Stimulated activated CD4-positive, alpha-beta T cell treated with anti-CD3 and anti-CD28 coated beads, TNF-alpha, amount 100 ng/mL, for 48 hours (primary cell): ENCODE measurements around the gene C21orf91.

Experiments
- DNase-seq, 3 donors: peaks; one replicate each; pipeline ENCODE4 v3.0.0-alpha.2; 2020; ENCODE audit warnings: low read depth in 3 of 3

The C21orf91 gene

DNA sequence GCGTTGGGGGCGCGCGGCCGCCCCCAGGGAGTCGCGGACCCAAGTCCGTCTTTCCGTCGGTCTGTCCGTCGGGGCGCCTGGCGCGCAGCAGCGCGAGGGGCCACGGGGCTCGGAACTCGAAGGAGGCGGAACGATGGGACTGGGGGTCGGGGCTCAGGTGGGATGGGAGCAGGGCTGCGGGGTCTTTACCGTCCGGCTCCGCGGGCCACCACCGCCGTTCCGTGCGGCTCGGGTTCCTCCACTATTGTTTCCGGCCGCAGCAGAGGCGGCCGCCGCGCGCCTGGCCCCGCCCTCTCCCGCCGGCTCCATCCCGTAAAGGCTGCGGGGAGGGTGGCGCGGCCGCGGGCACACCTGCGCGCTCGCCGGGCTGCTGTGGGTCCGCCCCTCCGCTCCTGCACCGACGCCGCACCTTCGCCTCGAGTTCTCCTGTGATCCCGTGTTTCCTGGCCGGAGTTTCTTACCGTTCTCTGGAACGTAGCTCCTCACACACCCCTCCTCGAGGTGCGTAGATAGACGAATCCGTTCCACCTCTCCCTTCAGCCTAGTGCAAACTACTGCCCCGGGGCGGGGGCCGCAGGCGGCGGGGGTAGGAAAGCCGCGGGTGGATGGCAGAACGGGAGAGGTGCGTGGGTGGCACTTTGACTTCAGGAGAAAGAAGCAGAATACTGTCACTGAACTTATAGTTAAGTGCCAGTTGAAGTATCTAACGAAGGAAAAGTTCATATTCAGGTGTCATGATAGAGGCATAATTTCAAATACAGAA lies at the start of gene C21orf91:
TSS of gene C21orf91 (minus strand) at position 243 of the 763 bp plus-strand sequence. CDS start 1,038 bp downstream, outside the sequence.
- peak; percentile 69 to 80 (median 80) for DNase-seq

DNA sequence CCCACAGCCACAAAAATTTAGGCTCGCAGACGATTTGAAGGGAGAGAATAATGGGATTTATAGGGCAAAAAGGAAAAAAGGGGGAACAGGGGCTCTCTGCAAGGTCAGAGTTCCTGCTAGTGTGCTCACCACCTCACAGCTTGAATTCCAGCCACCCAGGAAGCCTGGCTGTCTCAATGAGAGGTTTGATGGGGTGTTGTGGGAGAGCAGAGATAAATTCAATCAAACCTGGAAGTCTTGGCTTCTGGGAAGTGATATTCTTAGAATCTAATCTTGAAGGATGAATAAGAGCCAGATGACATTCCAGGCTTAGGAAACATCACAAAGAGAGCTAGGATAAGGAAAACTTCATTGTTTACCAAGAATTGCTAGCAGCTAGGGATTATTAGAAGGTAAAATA lies 47.4 kb upstream of the C21orf91 start:
- no peak for DNase-seq

DNA sequence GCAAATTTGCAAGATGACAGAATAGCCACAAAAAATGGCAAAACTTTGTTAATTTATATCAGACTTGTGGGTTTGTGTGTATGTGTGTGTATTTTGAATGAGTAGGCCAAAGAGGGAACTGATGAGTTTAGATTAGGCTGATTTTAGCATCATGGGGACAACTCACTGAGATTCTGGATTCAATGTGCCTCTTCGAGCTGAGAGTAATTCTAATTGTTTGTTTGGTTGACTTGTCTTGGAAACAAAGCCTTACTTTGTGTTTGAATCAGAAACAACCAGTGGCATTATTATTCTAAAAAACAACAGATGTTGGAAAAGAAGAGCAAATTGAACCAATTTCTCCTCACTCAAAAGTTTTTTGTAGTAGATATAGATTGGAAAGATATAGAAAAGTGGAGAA lies 40.5 kb upstream of the C21orf91 start:
- DNase-seq = no peak

DNA sequence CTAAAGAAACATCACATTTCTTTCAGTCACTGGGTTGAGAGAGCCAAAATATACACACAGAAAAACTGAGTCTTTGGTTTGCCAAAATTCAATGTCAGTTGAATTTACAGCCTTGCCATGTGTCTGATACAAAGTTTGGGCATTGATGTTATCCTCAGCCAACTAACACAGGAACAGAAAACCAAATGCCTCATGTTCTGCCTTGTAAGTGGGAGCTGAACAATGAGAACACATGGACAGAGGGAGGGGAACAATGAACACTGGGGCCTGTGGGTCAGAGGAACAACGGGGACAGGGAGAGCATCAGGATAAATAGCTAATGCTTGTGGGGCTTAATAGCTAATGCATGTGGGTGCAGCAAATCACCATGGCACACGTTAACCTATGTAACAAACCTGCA lies 39.6 kb upstream of the C21orf91 start:
- DNase-seq = no peak

DNA sequence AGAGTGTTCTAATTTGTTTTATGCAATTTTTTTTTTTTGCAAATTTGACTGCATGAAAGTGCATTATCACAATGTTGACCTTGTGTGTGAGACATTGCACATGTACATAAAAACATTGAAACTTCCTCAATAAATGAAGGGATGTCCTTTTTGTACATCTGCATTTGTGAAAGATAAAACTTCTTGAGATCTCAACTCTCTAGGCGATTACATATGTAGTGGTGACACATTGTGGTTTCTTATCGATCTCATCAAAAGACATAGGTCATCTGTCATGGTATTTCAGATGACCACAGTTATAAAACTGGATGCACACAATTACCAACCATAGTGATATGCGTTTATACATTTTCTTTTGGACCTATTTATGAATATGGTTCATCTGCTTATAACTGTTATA lies 35.6 kb upstream of the C21orf91 start:
- no peak for DNase-seq

DNA sequence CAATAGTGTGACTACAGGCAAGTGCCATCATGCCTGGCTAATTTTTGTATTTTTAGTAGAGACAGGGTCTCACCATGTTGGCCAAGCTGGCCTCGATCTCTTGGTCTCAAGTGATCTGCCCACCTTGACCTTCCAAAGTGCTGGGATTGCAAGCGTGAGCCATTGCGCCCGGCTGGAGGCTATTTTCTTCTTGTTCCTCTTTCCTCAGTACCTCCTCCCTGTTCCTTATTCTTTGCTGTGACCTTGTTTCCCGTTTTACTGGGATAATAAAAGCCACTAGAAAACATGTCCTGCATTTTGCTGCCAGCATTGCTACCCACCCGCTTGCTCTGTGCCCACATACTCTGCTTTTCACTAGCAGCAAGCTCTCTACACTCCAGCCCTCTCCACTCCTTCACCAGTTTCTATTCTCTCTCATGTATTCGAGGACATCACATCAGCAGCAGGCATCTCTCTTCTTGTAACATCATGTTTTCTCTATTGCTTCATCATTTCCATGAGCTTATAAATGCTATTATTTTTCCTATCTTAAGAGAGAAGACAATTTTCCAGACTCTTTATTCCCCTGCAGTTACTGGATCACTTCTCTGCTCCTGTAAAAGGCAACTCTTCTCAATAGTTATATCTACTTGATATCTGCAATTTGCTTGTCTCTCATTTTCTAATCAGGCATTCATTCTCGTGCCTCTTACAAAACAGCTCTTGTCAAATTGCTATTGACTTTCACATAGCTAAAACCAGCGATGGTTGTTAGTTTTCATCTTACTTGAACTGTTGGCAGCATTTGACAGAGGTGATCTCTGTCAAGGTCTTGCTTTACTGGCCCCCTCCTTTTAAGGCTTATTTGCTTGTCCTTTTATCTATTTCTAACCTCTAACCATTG lies 34.5 kb upstream of the C21orf91 start:
- no peak for DNase-seq

DNA sequence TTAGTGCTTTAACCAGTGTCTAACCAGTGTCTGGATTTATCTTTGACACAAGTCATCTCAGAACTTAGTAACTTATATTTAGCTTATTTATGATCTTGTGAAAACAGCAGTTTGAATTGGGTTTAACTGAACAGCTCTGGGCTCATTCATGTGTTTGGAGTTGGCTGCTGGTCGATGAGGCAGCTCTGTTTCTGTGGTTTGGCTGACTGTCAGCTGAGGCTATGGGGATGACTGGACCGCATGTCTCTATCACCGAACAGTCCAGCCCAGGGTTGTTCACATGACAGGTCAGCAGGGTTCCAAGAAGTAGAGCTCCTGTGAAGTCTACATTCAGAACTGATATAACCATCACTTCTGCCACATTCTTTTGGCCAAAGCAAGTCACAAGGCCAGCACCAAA lies 29.1 kb upstream of the C21orf91 start:
- DNase-seq = no peak

DNA sequence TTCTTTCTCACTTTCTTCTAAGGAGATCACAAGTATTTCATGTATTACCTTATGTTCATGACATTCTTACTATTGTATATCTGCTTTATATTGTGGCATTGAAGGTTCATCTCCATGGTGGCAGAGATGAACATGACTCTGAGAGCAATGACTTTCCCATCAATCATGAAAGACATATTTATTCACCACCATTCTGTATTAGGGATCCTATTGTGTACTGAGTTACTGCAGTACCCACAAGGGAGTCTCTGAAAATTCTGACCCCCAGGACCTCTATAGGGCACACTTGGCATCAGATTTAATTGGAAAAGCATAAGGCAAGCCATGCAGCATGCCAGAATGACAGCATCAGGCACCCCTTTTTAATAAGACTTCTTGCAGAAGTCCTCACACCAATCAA lies 21.9 kb upstream of the C21orf91 start:
- DNase-seq = no peak

DNA sequence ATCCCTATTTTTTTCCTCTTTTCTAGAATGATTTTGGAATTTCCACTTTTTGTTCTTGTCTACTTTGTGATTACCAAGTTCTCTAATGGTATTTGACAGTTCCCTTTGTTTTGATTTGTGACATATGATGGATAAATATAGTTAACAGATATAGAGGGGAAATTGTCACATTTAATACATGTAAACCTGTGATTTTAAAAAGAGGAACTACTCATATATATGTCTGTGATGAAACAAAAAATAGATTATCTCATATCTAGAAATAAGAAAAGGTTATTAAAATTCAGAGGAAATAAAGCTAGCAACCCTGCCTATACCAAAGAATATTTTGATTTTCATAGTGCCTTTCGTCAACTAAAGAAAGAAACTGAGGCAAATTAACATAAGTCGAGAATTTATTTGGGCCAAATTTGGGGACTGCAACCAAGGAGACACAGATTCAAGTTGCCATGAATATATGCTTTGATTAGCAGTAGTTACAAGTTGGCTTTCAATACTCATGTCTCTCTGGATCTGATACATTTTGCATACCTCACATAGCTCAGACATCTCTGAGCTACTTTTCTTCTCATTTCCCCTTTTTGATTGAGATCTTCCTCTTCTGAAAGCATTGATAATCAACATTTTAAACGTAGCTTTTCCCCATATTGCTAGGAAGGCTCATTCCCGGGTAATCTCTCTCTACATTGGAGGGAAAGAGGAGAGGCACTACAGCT lies 15.6 kb upstream of the C21orf91 start:
- DNase-seq = no peak

DNA sequence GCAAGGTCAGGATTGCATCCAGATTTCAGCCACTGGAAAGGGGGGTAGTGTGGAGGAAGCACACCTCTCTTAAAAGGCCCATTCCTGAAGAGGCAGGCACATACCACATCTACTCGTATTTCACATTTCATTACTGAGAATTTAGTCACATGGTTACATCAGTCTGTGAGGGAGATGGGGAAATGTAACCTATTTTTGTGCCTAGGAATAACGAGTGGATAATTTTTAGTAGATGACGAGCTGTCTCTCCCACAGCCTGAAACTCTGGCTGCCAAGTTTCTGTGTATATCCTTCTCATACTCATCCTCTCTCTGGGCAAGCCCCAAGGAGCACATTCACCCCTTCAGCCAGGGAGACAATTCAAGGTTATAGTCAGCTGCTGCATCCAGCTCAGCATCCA lies 10.3 kb upstream of the C21orf91 start:
- DNase-seq = no peak

DNA sequence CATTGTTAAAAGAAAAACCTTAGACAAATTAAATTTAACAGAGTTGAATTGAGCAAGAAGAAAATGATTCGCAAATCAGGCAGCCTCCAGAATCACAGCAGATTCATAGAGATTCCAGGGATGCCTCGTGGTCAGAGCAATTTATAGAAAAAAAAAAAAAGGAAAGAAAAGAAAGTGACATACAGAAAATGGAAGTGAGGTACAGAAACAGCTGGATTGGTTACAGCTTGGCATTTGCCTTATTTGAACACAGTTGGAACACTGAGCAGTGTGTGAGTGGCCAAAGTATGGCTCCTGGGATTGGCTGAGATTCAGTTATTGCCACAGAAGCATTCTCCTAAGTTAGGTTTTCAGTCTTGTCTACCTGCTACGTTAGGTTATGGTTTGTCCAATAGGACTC lies 9.1 kb upstream of the C21orf91 start:
- no peak for DNase-seq

DNA sequence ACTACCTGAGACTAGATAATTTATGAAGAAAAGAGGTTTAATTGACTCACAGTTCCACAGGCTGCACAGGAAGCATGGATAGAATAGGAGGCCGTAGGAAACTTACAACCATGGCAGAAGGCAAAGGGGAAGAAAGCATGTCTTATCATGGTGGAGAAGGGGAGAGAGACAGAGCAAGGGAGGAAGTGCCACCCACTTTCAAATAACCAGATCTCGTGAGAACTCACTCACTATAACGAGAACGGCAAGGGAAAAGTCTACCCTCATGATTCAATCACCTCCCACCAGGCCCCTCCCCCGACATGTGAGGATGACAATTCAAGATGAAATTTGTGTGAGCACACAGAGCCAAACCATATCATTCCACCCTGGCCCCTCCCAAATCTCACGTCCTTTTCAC lies 4.7 kb upstream of the C21orf91 start:
- no peak for DNase-seq

DNA sequence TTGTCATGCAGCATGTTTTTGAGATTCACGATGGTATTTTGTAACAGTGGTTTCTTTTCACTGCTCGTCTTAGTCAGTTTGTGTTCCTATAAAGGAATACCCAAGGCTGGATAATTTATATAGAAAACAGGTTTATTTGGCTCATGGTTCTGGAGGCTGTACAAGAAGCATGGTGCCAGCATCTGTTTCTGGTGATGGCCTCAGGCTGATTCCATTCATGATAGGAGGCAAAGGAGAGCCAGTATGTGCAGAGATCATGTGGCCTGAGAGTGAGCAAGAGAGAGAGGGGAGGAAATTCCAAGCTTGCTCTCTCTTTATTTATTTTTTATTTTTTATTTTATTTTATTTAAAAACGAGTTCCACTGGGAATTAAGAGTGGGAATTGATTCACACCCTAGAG lies 2.0 kb upstream of the C21orf91 start:
- no peak for DNase-seq

DNA sequence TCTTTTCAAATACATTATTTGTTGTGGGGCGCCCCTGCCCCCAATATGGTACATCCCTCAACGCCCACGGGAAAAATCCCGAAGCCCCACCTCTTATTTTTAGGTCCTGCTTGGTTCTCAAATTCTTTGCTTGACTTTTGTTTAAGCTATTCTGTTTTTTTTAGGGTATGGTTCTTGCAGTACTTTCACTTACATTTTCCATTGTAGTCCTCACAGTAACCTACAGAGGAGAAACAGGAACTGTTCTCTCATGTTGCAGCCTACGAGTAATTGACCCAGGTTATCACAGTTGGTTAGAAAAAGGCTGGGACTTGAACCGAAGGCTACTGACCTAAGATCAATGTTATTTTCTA lies 697 bp upstream of the C21orf91 start:
- DNase-seq = no peak

DNA sequence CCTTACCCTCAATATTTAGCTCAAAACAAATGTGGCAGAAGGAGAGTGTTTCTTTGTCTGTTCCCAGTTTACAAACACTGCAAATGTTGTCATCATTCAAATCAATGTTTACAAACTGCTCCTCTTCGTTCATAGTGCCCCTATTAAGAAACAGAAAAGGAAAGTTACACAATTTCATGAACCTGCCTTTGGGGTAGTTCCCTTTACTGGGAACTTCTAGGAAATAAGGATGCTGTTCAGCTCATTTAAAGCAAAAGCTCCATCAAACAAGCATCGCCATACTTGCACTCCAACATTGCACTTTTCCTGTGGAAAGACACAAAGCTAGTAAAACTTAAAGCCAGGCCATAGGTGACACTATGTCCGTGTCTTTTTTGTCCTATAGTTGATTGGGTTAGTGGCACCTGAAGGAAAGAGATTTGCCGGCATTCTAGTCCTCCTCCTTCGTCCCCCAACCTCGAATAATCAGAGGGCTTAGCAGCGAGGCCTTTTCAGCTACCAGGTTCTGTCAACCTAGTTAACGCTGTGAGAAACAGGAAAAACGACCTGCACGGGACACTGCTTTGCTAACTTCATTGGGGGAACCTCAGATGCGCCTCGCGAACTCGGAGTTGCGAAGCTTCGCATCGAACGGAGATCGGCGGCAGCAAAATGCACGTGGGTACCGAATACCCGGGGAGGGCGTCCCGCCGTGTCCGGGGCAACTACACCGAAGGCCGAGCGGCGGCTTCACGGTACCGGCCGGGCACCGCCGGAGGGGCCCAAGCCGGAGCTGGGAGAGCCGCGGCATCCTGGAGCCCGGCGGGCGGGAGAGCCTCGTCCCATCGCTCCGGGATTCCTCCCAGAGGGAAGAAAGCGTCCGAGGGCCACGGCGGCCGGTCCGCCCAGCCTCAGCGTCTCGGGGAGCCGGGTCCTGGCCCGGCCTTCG lies 706 bp downstream of the C21orf91 start:
- DNase-seq = peak in 1 of 3 donors; percentile 18

DNA sequence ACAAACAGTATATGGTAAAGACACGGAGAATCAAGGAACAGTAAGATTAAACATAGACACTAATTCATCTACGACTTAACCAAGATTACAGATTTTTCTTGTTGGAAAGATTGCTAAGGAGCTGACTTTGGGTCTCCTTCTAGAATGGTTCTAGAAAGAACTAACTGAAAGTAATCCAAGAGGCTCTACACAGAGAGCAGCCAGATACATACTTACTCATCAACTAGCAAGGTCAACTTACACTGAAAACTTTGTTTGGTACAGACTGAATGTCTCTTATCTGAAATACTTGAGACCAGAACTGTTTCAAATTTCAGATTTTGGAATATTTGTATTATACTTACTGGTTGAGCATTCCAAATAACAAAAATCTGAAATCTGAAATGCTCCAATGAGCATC lies 5.8 kb downstream of the C21orf91 start:
- no peak for DNase-seq

DNA sequence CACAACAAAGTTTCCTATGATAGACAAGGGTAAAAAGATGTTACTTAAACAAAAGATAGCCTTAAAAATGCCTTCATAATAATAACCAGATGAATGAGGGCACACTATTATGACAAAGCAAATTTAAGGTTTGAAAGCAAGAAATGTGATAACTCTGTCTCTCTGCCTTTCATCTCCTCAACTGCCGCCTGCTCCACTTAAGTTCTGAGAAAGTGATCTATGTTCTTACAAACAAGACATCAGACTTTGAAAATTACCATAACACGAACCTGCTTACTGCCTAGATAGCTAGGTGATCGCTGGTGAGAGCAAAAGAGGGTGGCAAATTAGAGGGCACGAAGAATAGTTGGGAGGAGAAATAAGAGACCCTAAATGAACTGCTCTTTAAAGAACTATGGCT lies 13.2 kb downstream of the C21orf91 start:
- DNase-seq = no peak

DNA sequence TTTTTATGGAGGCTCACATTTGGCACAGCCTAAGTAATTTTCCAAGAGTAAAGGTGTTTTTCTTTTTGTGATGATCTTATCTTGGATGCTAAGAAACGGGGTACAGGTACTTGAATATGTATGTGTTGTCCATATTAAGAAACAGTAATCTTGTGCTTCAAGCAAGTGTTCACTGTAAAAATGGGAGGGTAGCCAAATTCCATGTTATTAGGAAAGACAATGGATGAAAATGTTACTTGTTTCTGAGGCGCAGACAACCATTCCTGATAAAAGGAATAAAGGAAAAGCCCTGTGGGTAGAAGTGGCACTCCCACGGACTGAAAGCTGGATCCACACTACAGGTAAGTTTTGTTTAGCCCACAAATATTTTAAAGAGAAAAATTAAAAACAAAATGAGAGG lies 15.6 kb downstream of the C21orf91 start:
- DNase-seq = no peak

DNA sequence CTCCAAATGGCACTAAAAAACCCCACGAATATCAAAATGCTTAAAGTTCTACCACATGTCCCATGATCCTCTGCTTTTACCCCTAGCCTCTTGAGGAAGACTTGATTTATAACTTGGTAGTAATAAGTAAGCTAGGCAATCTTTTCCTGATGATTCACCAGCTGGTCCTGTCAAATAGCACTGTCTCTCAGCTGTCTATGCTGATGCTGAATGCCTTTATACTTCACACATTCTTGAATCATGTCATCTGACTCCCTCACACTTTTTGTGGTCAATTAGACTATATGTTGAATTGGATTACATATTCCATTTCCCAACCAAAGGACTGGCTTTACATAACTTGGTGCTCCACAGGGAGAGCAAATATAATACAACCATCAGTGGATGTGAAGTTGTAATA lies 16.6 kb downstream of the C21orf91 start:
- no peak for DNase-seq

DNA sequence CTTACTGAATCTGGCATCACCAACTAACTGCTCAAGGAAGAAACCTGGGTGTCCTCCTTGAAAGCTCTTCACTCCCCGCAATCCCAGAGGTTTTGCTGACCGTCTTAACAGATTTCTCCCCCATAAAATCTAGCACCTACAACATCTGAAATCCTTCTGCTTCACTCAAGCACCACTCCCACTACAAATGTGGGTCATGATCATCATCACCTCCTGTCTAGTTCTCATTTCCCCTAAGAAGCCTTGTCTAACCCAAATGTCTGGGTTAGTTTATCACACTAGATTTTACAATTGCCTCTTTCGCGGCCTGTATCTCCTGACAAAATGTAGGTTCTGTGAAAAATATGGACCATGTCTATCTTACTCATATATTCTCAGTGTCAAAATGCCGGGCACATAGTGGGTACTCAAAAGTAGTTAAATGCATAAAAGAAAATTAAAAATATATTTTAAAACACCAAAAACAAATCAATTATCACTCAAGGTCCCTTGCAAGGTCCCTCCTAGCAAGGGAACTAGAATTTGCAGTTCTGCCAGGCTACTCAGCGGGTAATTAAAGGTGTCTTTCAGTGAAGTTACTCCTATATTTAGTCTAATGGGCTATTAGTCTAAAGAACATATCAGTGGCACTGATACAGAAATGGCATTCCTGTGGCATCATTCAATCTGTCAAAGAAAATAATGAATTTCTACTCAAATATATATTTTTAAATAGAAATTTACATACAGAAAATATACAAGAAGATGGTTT lies 19.6 kb downstream of the C21orf91 start:
- no peak for DNase-seq

DNA sequence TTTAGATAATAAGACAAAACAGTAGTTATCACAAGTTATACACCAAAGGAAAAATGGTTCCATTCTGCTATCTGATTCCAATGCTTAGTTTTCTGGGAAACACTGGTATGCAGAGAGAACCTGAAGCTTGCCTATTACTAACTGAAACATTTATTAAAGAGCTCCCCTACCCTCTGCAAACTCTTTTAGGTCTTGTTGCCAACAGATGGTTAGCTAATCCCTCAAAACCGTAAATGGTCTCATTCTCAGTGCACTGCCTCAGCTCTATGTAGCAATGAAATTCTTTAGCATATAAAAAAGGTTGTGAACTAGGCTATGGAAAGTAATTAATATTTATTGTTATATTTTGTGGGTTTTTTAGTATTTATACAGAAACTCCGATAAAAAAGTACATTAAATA lies 20.4 kb downstream of the C21orf91 start:
- no peak for DNase-seq
